T-helper 1 cell treated with Interleukin-12 subunit alpha and Interleukin-12 subunit beta and Interleukin-4 antibody, amounts not matched to agents 30 μg/mL and 1 μg/mL, for 36 hours (primary cell): ENCODE data around the gene BOC.

Experiments
- H3K27ac Mint-ChIP-seq: one replicate; pipeline ENCODE4 v1.8.0; 2021; ENCODE audit warnings: mild to moderate bottlenecking, mixed read lengths
- H3K27me3 Mint-ChIP-seq: one replicate; pipeline ENCODE4 v1.8.0; 2021; ENCODE audit warnings: low read depth, mixed read lengths
- H3K36me3 Mint-ChIP-seq: one replicate; pipeline ENCODE4 v1.8.0; 2021; ENCODE audit warnings: low read depth, mixed read lengths
- H3K4me1 Mint-ChIP-seq: one replicate; pipeline ENCODE4 v1.8.0; 2021; ENCODE audit warnings: low read depth, mixed read lengths
- H3K4me3 Mint-ChIP-seq: one replicate; pipeline ENCODE4 v1.8.0; 2021; ENCODE audit warnings: mild to moderate bottlenecking, moderate library complexity, mixed read lengths
- H3K9me3 Mint-ChIP-seq: one replicate; pipeline ENCODE4 v1.8.0; 2021; ENCODE audit warnings: mixed read lengths

BOC gene

DNA sequence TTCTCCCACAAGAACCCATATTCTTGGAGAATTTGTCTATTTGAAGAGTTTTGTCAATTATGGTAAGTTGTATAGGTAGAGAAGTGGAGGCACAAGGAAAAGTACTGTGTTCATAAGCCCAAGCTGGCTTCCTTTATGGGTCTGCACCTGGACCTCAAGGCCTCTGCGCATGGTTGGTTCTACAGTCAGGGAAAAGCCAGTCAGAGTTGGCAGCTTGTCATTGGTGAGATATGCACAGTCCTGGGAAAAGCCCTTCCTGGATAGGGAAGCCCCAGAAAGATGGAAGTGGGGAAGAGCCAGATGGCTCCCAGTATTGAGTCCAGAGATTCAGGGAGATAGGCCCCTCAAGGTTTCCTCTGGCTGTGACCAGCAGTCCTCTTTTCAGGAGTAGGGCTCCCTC lies 15.8 kb downstream of the BOC start:
- Mint-ChIP-seq H3K9me3 (no peaks in the 10 kb centered on the region), H3K36me3 (no peaks in the 10 kb centered on the region), H3K4me1 (peaks cover 11% of the 10 kb centered on the region), H3K27me3 (peaks cover 4% of the 10 kb centered on the region), H3K27ac (no peak overlapping the region), H3K4me3 (no peak overlapping the region)

DNA sequence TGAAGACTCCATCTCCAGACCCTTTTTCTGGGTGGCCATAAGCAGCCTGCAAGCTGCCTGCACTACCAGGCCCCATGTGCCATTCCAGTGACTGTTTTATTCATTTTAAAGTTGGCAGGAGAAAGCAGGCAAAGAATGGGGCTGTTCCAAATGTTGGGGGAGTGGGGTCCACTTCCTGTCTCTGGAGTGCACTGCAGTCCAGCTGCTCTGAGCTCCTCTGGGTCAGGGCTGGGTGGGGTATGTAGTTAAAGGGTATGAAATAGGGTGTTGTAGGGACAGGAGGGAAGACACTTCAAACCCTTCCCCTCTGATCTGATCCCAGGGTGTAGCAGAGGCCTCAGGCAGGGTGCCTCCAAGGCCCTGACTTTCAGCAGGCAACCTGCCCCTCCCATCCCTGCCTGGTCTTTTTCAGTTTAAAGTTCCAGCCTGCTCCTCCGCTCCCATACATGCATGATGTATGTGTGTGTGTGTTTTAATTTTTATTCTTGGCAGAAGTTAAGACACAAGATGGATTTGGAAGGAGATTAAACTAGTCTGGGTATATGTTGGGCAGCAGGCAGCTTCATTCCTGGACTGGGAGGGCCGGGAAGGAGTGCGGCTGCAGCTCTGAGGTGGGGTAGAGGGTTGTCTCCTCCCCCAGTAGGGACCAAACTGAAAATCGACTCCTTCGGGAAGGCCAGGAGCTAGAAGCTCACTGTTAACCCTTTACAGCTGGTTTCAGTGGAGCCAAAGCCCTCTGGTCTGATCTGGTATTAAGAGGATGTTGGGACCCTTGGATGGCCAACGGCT lies 17.3 kb downstream of the BOC start:
- H3K27ac Mint-ChIP-seq: no peak overlapping the region
- H3K9me3 Mint-ChIP-seq: no peaks in the 10 kb centered on the region
- H3K4me3 Mint-ChIP-seq: no peak overlapping the region
- H3K27me3 Mint-ChIP-seq: peaks cover 4% of the 10 kb centered on the region
- no peaks in the 10 kb centered on the region for H3K36me3 Mint-ChIP-seq
- peaks cover 6% of the 10 kb centered on the region for H3K4me1 Mint-ChIP-seq

DNA sequence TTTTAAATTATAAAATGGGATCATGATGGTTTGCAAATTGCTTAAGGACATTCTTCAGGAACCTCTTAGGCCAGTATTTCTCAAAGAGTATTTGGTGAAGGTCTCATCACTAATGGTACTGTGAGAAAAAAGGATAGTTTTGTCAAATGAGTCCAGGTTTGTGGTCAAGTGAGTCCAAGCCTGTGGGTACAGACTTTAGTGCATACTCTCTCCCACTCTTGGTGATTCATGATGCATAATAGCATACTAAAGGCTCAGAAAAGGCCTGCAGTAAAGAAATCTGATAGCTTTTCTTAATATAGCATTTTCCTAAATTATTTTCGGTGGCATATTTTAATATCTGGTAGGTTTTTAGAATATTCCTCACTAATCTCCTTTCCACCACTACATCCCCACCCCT lies 20.0 kb downstream of the BOC start:
- no peaks in the 10 kb centered on the region for H3K36me3 Mint-ChIP-seq
- H3K4me3 Mint-ChIP-seq: no peak overlapping the region
- H3K27me3 Mint-ChIP-seq: peaks cover 4% of the 10 kb centered on the region
- H3K4me1 Mint-ChIP-seq: no peaks in the 10 kb centered on the region
- H3K27ac Mint-ChIP-seq: no peak overlapping the region
- H3K9me3 Mint-ChIP-seq: no peaks in the 10 kb centered on the region

DNA sequence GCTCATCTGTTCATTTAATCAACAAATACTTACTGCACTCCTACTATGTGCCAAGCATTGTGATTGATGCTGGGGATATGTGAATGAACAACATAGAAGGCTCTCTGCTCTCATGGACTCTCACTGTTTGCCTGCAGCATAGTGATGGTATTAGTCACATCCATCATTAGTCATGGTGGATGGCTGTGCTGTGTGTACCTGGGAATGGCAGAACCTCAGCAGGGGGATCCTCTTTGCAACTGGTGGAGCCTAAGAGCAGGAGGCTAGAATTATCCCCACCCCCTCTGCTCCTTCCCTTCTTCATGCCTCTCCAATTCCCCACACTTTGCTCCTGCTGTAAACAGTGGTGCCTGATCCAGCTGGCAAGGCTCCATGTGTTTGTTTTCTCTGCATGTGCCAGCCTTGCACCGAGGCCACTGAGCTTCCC lies 20.5 kb downstream of the BOC start:
- no peaks in the 10 kb centered on the region for H3K36me3 Mint-ChIP-seq
- no peak overlapping the region for H3K27ac Mint-ChIP-seq
- peaks cover 4% of the 10 kb centered on the region for H3K27me3 Mint-ChIP-seq
- H3K4me1 Mint-ChIP-seq: no peaks in the 10 kb centered on the region
- no peak overlapping the region for H3K4me3 Mint-ChIP-seq
- H3K9me3 Mint-ChIP-seq: no peaks in the 10 kb centered on the region

DNA sequence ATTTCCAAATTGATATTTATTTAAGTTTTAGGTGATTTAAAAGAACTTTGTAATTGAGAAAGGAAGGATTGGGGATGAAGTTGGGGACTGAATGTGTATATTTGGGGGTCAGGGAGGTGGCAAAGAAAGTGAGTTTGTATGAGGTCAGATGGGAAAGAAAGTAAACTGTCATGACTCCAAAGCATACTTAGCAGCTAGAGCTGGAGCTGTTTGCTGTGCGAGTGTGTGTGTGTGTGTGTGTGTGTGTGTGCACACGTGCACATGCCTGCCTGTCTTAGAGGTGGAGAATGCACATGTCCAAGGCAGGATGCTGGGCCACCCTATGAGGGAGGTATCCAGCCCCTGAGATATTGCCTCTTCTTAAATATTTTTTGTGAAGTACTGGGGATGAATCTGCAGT lies 21.0 kb downstream of the BOC start:
- no peaks in the 10 kb centered on the region for H3K36me3 Mint-ChIP-seq
- no peaks in the 10 kb centered on the region for H3K4me1 Mint-ChIP-seq
- H3K27me3 Mint-ChIP-seq: peaks cover 4% of the 10 kb centered on the region
- H3K9me3 Mint-ChIP-seq: no peaks in the 10 kb centered on the region
- no peak overlapping the region for H3K4me3 Mint-ChIP-seq
- no peak overlapping the region for H3K27ac Mint-ChIP-seq

DNA sequence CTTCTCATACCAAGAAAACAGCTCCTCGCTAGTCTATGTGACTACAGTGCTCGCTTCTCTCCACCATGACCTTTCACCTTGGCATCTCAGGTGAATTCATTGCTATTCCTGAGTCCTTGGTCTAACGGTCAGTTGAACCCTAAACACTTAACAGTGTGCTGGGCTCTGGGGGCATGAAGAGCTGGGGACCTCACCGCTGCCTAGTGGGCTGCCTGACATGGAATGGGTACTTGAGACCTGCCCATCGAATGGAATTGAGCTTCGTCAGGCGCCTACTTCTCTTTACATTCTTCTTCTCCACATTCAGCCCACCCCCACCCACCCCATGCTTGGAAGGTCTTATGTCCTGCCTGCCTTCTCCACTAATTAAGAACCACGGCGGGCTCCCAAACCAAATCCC lies 22.1 kb downstream of the BOC start:
- H3K9me3 Mint-ChIP-seq: no peaks in the 10 kb centered on the region
- H3K36me3 Mint-ChIP-seq: no peaks in the 10 kb centered on the region
- H3K27ac Mint-ChIP-seq: no peak overlapping the region
- H3K27me3 Mint-ChIP-seq: peaks cover 4% of the 10 kb centered on the region
- H3K4me1 Mint-ChIP-seq: no peaks in the 10 kb centered on the region
- no peak overlapping the region for H3K4me3 Mint-ChIP-seq

DNA sequence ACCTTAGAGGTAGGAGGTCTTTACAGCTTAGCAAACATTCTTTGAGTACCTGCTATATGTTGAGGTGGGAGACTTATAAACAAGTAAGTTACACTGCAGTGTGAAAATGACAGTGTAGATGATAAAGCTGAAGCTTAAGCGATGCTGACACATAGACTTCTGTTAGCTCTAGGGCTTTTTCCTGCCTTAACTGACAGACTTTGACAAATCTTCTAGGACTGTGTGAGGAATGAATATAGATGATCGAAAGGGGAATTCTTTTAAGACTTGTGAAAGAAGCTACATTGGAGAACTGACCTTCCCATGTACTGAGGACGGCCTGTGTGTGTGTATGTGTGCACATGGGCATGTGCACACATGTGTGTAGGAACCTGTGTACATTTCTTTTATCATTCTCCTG lies 22.7 kb downstream of the BOC start:
- Mint-ChIP-seq H3K27ac (no peak overlapping the region), H3K4me1 (no peaks in the 10 kb centered on the region), H3K4me3 (no peak overlapping the region), H3K9me3 (no peaks in the 10 kb centered on the region), H3K36me3 (no peaks in the 10 kb centered on the region), H3K27me3 (peaks cover 4% of the 10 kb centered on the region)

DNA sequence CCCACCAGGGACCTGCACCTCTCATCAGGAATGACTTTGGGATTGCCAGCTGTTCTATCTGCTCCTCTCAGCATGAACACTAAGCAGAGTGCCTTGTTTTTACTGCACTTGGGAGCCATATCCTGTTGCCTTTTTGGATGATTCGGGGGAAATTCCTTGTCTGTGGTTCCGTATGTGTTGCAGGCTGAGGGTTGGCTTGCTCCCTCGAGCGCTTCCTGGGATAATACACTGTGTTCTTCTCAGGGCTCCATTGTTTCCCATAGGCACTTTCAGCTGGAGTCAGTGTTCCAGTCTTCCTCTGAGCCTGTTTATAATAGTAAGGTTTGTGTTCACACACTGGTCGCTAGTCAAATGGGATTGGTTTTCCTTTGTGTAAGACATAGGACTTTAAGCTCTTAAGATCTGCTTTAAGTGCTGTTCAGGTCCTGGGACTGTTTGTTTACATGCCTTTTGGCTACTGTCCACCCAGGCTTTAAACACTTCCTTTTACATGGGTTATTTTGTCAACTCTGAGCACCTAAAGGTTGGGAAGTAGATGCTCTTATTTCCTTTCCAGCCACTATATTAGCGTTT lies 23.4 kb downstream of the BOC start:
- Mint-ChIP-seq H3K27me3 (peaks cover 4% of the 10 kb centered on the region), H3K9me3 (no peaks in the 10 kb centered on the region), H3K36me3 (no peaks in the 10 kb centered on the region), H3K27ac (no peak overlapping the region), H3K4me3 (no peak overlapping the region), H3K4me1 (no peaks in the 10 kb centered on the region)

DNA sequence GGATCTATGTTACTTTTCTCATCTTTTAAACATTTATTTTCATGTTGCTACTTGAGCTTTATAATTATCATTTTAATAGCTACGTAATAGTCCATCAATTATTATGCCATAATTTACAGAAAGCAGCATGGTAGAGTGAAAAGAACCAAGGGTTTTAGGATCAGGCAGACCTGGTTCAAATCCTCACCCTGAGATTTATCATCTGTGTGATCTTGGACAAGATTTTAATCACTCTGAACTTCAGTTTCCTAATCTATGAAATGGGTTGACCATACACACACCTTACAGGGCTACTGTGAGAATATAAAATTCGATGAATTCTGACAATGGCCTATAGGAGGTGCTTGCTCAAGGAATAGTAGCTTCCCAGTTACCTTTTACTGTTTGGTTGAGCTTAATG lies 27.1 kb downstream of the BOC start:
- H3K4me3 Mint-ChIP-seq: no peak overlapping the region
- H3K27me3 Mint-ChIP-seq: peaks cover 4% of the 10 kb centered on the region
- no peaks in the 10 kb centered on the region for H3K9me3 Mint-ChIP-seq
- H3K27ac Mint-ChIP-seq: no peak overlapping the region
- H3K36me3 Mint-ChIP-seq: no peaks in the 10 kb centered on the region
- peaks cover 13% of the 10 kb centered on the region for H3K4me1 Mint-ChIP-seq

DNA sequence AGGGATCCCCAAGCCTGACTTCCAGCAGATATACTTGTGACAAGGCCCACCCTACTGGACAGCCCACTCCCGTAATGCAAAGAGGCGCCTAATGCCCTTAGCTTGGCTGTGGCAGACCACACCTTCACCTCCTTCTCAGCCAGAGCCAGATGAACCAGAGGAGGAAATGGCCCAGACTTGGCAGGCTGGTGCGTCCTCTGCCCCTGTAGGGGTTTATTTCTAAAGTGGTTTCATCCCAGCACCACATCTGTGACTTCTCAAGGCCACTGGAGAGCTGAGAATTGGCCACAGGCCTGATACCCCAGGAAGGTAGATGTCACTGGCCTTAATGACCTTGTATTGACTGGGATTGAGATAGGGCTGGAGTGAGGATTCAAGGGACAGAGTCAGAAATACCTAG lies 29.5 kb downstream of the BOC start:
- Mint-ChIP-seq H3K27me3 (peaks cover 4% of the 10 kb centered on the region), H3K36me3 (no peaks in the 10 kb centered on the region), H3K4me1 (peaks cover 15% of the 10 kb centered on the region), H3K27ac (no peak overlapping the region), H3K9me3 (no peaks in the 10 kb centered on the region), H3K4me3 (no peak overlapping the region)

DNA sequence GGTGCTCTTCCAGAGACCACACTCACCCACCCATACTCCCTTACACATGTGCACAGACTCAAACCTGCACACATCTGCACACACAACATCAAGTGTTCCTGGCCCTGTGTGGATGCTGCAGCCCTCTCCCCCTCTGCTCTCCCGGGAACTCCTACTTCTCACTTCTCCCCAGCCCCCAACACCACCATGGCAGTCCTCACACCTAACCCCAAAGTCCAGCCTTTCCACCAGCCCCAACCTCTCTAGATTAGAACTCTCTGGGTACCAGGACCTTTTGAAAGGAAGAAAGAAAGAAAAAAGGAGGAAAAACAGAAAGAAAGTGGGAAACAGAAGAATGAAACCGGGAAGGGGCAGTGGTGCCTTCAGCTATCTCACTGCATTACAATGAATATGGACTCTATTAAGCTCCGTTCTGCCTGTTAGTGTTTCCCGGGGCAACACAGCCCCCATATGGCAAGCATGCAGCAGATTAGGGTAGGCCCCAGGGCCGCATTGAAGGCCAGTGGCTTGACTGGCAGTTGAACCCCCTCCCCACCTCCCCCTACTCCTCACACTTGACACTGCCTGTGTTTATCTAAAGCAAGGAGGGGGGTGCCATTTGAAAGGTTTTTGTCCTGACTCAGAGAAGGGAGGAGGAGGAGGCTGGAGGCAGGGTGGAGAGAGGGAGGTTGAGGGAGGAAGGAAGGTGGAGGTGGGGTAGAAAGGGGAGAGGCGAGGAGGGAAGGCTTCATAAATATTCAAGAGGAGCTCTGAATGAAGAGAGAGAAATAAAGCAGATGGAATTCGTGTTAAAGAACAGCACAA lies 30.1 kb downstream of the BOC start:
- no peak overlapping the region for H3K4me3 Mint-ChIP-seq
- H3K27ac Mint-ChIP-seq: no peak overlapping the region
- peaks cover 4% of the 10 kb centered on the region for H3K27me3 Mint-ChIP-seq
- H3K4me1 Mint-ChIP-seq: peaks cover 15% of the 10 kb centered on the region
- no peaks in the 10 kb centered on the region for H3K36me3 Mint-ChIP-seq
- no peaks in the 10 kb centered on the region for H3K9me3 Mint-ChIP-seq

DNA sequence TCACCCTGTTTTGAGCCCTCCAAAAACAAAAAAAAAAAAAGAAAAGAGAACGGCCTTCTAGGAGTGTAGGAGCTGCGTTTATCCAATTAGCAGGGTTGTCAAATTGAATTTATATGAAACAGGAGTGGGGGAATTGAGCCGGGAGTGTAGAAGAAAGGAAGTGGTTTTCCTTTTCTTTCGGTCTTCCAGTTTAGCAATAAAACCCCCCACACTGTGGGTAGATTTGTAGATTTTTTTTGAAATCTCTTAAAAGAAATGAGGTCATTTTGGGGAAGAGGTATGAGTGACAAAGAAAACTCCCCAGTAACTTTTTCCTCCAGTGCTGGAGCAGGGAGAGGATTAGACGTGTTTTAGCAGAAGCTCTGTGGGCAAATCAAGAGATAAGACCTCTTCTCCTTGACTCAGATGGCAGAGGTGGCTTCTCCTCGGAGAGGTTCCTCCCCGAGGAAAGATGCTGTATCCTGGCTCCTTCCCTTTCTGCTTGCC lies 30.8 kb downstream of the BOC start:
- no peaks in the 10 kb centered on the region for H3K9me3 Mint-ChIP-seq
- H3K4me3 Mint-ChIP-seq: no peak overlapping the region
- no peak overlapping the region for H3K27ac Mint-ChIP-seq
- H3K4me1 Mint-ChIP-seq: peaks cover 15% of the 10 kb centered on the region
- H3K27me3 Mint-ChIP-seq: peaks cover 4% of the 10 kb centered on the region
- no peaks in the 10 kb centered on the region for H3K36me3 Mint-ChIP-seq

DNA sequence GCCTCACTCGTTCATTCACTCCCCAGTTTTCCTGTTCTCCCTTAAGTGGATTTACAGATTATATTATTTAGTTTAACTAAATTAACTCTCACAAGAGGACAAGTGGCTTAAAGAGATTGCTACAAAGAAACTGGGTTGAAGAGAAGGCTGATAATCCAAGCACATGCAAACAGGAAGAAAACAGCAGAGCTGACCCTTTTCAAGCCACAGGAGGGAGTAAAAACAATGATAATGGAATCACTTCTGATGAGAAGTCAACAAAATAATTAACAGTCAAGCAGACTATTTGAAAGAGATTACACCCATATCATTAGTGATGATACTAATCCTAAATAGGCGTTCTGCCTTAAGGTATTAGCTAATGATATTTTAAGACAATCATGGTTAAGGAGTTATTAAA lies 31.7 kb downstream of the BOC start:
- H3K4me3 Mint-ChIP-seq: no peak overlapping the region
- H3K4me1 Mint-ChIP-seq: peaks cover 18% of the 10 kb centered on the region
- no peaks in the 10 kb centered on the region for H3K27me3 Mint-ChIP-seq
- H3K36me3 Mint-ChIP-seq: no peaks in the 10 kb centered on the region
- no peak overlapping the region for H3K27ac Mint-ChIP-seq
- H3K9me3 Mint-ChIP-seq: no peaks in the 10 kb centered on the region

DNA sequence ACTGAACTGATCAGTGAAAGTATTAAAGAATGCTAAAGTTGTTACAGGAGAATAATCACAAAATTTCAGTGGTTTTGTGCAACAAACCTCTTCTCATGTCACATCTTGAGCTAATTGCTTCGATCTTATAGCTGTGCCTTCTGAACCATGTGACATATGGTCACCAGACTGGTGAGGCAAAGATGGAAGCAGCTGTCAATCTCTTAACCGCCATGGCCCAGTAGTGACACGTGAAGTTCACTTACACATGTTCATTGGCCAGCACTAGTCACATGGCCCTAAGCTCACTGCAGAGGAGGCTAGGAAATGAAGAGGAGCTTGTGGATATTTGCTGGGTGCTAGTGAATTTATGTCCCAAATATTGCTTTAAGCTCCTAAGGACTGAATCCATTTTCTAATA lies 32.5 kb downstream of the BOC start:
- no peaks in the 10 kb centered on the region for H3K9me3 Mint-ChIP-seq
- no peaks in the 10 kb centered on the region for H3K27me3 Mint-ChIP-seq
- H3K4me3 Mint-ChIP-seq: no peak overlapping the region
- no peaks in the 10 kb centered on the region for H3K36me3 Mint-ChIP-seq
- no peak overlapping the region for H3K27ac Mint-ChIP-seq
- peaks cover 18% of the 10 kb centered on the region for H3K4me1 Mint-ChIP-seq

DNA sequence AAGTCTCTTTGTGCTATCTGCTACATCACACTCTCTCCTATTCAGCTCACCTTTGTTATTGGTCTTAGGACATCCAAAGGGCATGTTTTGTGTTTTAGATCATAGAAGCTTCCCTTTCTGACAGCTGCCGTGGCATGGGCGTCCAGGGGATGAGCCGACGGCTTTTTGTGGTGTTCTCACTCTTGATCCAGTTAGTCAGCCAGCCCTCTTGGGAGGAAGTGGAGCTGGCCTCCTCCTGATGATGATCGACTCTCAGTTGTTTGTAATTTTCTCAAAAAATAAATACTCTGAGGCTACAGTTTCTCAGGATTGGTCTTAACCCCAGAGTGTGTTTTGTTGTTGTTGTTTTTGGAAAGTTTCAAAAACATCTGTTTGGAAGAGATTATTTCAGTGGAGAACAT lies 34.4 kb downstream of the BOC start:
- no peaks in the 10 kb centered on the region for H3K36me3 Mint-ChIP-seq
- H3K4me3 Mint-ChIP-seq: no peak overlapping the region
- no peak overlapping the region for H3K27ac Mint-ChIP-seq
- H3K9me3 Mint-ChIP-seq: no peaks in the 10 kb centered on the region
- no peaks in the 10 kb centered on the region for H3K27me3 Mint-ChIP-seq
- H3K4me1 Mint-ChIP-seq: peaks cover 18% of the 10 kb centered on the region
